G401 (cell line): ENCODE data around the gene PTGES. TPM values are rescaled to one million over a fixed set of nuclear protein-coding genes. Genes with fewer than 3 reads are reported as not detected.
"Not testable (repeated sequence)": the region's sequence is repeated elsewhere in the genome, so short reads cannot be mapped to it uniquely, and the experiment has no call there.

ENCODE experiments used
- DNase-seq: peaks from one replicate; pipeline ENCODE4 v3.0.0-alpha.2; 2015; ENCODE audit warnings: low spot score
- in situ Hi-C: cut with HindIII; loops from 2 replicates; pipeline ENCODE4 v1.10.0; 2016; ENCODE audit warnings: low sequenced_read_pairs, mixed read lengths
- total RNA-seq: library from RNA; depleted of rRNA; stranded (reverse); fragments of >200 nt; shearing (Covaris generic); gene quantifications from 2 replicates; pipeline ENCODE4 v1.2.3, GENCODE V29; 2014

The PTGES gene
- total RNA-seq, 1 experiment from 2014 or later = 4.8 TPM

DNA sequence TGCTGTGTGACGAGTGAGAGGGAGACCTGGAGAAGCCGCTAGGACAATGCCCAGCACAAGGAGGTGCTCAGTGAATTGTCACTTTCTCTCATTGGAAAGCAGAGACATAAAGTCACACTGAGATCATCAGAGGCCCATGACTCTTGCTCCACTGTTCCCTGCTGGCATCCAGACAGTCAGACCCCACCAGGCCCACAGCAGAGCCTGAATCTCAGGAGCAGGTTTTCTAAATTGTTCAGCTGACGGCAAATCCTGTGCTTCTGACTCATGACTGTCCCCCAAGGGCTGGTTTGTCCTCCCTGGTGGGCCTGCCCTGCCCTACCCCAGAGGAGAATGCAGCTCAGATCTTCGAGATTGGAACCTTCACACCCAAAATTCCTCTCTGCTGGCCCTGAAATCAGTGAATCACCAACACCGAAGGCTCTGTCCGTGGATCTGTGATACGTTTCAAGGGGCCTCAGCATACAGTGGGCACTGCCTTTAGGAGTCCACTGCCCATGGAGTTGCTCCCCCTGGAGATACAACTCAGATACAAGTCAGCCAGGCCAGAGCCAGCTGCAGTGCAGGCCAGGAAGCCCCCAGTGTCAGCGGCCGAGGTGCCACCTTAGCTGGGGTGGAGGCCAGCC is 2.7 kb downstream of the PTGES start:
- in situ Hi-C loops = no loop called here
- no peak for DNase-seq

DNA sequence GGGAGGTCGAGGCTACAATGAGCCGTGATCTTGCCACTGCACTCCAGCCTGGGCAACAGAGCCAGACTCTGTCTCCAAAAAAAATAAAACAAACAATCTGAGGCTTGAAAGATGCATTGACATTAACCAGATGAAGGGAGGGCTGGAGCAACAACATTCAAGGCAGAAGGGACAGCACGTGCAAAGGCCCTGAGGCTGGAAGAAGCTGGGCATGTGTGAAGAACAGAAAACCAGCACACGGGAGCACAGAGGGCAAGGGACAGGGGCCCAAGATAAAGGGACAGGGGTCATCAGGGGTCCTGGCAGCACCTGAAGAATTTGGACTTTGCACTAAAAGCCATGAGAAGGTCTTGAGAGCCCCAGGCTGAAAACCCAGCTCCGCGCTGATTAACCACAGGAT is 3.3 kb downstream of the PTGES start:
- DNase-seq = no peak

DNA sequence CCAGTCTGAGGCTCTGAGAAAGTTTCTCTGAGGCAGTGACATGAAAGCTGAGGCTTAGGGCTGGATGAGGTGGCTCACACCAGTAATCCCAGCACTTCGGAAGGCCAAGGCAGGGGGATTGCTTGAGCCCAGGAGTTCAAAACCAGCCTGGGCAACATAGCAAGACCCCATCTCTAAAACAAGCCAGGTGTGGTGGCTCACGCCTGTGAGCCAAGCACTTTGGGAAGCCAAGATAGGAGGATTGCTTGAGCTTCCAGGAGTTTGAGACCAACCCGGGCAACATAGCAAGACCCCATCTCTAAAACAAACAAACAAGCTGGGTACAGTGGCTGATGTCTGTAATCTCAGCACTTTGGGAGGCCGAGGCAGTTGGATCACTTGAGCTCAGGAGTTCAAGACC is 3.8 kb downstream of the PTGES start:
- in situ Hi-C loops, DNase-seq: not testable (repeated sequence)

More for the DNA sequence above, 3.3 kb downstream of the PTGES start:
- in situ Hi-C loops = no loop called here

DNA sequence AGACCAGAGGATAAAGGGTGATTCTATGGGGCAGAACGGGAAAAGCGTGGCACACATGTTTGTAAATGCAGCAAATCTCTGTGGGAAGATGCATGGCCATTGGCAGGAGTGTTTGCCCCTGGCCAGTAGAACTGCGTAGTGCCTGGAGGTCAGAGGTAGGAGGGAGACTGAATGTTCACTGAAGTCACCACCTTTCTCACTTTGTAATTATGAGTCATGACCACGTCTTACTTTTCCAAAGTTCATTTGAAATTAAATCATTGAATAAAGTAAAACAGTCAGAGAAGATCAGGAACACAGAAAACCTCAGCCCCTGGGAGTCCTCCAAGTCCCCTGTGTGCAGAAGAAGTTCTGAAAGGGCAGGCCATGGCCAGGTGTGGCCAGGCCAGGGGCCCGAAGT is 4.6 kb downstream of the PTGES start:
- in situ Hi-C loops = no loop called here
- no peak for DNase-seq

DNA sequence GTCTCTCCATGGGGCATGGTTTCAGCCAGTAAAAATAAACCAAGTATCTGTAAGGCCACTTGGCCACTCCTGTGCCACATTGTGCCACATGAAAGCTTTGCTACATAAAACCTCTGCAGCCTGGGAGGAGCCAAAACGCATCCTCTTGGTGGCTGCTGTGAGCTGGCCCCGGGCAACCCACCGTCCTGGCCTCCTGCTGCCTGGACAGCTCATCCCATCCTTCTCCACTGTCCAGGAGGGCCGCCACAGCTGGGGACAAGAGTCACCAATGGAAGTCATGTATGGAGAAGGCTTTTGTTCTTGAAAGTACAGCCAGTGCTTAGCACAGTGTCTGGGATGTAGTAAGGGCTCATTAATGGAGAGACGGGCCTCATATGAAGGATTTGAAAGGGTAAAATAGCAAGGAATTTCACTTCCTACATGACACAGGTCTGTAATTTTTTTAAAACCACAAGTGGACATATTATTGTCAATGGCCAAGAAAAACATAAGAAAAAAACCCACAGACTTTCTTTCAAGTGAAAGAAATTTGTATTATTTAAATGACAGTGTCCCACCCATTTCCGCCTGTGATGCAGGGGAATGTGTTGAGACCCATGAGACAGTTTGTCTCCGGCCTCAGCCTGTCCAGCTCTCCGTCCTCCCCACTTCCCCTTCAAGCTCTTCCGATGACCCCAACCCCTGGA is 6.6 kb downstream of the PTGES start:
- no peak for DNase-seq
- in situ Hi-C loops = no loop called here

DNA sequence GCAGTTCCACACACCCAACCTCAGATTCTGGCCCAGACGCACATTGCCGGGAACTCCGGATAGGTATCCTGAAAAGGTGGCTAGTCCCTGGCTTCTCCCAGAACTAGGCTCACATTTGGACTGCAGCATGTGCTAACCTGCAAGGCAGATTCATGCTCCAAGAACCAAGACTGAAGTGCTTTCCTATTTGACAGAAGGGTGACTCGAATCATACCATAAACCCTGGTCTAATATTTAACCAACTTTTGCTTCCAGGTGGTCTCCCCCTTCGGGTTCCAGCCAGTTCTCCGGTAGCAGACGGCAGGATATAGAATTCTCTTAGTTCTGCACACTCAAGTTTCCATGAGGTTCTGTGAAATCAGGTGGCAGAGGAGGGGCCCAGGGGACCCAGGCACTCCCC is 7.6 kb downstream of the PTGES start:
- in situ Hi-C loops = no loop called here
- DNase-seq = no peak

DNA sequence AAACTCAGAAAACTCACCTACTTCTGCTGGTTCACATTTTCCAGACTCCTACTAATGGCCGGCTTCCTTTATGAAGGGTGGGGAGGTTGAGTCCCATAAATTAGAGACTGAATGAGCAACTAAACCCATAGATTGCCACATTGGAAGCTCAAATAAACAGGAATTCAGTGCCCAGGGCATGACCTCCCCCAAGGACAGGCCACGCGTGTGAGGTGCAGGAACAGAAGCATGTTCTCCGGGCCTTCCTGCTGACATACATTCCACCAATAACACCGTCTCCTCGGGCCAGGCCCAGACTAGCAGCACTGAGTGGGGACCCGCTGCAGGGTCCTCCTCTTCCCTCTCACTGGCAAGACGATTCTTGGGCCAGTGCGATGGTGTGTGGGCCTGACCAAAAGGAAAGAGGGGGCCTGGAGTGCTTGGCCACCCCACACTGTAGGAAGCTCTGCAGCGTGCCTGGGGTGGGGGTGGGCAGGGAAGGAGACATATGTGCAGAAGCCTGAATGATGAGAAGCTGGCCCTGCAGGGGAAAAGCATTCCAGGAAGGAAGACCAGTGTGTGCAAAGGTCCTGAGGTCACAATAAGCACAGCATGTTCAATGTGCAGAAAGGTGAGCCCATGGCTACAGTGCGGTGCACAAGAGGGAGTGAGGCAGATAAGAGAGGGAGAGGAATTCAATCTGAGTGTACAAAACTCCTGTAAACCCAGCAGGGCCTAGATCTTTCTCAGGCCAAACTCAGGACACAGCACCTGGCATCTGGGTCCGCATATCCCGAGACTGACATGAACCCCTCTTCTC is 12.0 kb downstream of the PTGES start:
- in situ Hi-C loops = no loop called here
- DNase-seq = no peak

DNA sequence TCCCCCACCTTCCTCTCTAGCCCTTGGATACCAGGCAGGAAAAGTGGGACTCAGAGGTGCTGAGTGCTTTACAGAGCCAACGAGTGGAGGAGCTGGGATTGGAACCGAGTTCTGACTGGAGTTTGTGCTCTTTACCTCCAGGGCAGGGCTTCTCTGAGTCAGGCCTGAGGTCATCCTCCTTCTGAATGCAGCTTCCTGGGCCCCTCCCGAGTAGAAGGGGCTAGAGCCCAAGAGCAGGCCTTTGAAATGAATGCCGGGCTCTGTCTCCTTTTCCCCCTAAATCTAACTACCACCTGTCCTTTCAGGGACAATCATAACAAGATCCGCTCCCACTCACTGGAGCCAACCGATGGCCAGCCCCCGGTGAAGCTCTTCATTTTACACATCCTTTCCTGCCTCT is 12.7 kb downstream of the PTGES start:
- no peak for DNase-seq
- in situ Hi-C loops = no loop called here

DNA sequence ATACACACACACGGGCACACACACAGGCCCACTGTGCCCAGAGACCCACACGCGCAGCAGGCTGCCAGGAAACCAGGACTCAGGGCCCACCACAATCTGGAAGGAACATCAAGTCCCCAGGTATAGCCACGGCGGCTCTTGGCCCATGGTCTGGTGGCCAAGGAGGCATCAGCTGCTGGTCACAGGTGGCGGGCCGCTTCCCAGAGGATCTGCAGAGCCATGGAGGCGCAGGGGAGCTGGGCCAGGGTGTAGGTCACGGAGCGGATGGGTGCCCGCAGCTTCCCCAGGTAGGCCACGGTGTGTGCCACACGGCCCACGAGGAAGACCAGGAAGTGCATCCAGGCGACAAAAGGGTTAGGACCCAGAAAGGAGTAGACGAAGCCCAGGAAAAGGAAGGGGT is 13.4 kb downstream of the PTGES start:
- no peak for DNase-seq
- in situ Hi-C loops = no loop called here

DNA sequence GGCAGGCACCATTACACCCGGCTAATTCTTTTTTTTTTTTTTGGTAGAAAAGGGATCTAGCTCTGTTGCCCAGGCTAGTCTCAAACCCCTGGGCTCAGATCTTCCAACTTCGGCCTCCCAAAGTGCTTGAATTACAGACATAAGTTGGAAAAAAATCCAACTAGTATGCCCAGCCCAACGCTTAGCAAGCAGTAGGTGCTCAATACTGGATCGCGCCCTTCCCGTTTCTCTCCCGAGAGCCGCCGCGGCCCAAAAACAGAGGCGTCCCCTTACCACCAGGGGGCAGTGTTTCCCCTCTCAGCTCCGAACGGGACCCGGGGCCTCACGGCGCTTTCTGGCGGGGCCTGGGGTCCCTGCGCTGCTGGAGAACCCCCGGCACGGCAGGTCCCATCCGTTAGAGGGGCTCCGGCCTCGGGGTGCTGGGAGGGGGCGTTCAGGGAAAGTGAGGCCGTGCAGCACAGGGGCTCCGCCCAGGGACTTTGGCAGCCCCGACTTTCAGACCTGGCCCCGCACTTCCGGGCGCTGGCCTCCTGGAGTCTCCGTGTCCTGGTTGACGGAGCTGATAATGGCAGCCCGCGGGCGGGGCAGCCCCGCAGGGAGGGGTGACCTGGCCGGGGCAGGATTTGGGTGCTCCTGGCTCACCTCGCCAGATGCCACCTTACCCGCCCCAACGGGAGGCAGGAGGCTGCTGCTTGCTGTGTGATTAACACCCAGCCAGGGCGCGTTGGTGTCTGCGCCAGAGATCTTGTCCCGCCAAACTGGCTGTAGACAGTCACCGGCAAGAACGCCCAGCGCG is 15.2 kb downstream of the PTGES start:
- peak; percentile 81 for DNase-seq
- in situ Hi-C loops = no loop called here

DNA sequence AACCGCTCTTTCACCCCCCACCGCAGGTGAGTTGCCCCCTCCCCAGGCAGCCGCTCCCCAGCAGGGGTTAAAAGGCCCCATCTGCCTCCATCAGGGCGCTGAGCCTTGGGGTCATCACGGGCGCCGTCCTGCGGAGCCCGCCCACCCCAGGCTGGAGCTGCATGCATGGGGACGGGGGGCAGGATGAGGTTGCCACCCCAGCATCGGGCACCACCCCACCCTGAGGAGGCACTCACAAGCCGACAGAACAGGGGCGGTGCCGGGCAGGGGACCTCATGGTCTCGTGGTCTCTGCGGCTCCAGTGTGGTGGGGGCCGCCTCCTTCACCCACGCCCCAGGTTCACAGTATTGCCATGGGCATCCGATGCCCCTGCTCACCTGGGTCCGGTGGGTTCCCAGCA is 16.5 kb downstream of the PTGES start:
- in situ Hi-C loops = no loop called here
- DNase-seq = no peak

DNA sequence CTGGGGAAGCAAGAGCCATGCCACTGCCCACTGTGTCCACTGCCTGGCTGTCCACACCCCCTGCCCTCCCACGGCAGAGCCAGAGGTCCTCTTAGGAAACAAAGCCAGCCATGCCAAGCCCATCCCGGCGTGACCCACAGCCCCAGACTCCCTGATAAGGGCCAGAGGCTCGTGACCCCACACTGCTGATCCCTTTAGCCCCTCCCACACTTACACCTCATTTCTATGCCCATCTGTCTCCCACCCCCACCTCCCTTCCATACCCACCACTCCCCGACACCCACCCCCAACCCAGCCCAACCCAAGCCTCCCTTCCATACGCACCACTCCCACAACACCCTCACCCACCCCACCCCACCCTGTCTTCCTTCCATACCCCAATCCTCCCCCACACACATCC is 17.3 kb downstream of the PTGES start:
- in situ Hi-C loops = no loop called here
- no peak for DNase-seq

DNA sequence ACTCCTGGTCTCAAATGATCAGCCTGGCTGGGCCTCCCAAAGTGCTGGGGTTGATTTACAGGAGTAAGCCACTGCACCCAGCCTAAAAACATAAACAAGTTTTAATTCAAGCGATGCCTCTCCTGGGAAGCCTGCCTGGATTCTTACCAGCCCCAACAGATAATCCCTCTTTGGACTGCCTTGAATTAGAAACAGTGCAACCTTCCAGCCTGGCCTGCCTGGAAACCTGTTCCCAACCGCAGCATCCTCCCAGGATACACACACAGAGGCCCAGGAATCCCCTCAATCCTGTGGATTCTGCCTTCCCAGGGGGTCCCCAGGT is 19.2 kb downstream of the PTGES start:
- in situ Hi-C loops = no loop called here
- DNase-seq = no peak

DNA sequence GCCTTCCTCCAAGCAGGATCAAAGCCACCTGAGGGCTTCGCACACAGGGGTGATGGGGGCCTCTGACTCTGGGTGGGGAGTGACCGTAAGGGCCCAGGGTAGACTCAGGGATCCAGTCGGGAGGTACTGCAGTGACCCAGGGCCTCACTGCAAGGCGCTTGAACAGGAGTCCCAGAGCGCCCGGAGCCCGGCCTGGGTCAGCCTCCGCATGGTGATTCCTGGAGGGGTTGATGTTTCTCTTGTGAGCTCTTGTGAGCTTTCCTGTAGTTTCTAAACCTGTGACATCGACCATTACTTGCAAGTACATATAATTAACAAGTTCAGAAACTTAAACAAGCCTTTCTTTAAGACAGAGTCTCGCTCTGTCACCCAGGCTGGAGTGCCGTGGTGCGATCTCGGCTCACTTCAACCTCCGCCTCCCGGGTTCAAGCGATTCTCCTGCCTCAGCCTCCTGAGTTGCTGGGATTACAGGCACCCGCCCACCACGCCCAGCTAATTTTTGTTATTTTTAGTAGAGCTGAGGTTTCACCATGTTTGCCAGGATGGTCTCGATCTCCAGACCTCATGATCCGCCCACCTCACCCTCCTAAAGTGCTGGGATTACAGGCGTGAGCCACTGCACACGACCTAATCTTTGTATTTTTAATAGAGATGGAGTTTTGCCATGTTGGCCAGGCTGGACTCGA is 19.8 kb downstream of the PTGES start:
- DNase-seq = no peak
- in situ Hi-C loops = no loop called here

DNA sequence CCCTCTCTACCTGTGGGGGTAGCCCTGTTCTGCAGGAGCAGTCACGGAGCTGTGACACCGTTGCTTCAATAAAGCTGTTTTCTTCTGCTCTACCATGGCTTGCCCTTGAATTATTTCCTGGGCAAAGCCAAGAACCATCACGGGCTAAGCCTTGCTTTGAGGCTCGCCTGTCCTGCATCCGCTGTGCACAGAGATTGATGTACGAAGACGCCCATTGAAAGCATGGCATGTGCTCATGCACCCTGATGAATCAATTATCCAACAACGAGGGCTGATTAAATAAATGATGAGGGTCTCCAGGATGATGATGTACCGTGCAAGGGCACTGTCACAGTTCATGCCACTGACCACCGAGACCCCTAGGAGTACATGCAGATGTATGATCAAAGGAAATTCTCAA is 20.7 kb downstream of the PTGES start:
- DNase-seq = no peak
- in situ Hi-C loops = no loop called here

DNA sequence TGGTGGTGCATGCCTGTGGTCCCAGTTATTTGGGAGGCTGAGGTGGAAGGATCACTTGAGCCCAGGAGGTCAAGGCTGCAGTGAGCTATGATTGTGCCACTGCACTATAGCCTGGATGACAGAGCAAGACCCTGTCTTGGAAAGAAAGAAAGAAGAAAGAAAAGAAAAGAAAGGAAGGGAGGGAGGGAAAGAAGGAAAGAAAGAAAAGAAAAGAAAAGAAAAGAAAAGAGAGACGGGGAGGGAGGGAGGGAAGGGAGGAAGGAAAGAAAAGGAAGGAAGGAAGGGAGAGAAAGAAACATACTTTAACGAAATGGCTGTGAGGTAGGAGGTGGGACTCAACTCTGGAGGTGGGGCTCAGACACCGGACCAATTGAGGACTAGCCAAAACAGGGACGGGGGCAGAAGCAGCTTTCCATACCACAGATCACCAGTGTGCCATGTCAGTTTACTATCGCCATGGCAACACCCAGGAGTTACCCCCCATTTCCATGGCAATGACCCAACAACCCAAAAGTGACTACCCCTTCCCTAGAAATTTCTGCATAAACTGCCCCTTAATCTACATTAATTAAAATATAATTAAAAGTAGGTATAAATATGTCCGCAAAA is 21.3 kb downstream of the PTGES start:
- in situ Hi-C loops = no loop called here
- DNase-seq = no peak

DNA sequence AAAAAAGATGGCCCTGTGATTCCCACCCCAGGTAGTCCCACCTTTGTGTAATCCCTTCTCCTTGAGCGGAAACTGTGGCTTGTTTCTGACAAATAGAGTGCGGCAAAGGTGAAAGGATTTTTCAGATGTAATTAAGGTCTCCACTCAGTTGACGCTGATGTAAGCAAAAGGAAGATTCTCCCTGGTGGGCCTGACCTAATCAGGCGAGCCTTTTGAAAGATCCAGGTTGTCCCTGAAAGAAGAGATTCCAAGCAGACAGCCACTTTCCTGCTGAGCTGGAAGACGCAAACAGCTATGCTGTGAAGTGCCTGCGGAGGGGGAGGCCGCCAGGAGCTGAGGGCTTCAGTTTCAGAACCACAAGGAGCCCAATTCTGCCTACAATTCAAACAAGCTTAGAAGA is 24.1 kb downstream of the PTGES start:
- DNase-seq = no peak
- in situ Hi-C loops = loop anchor here (5.0 kb wide), 1 partner anchor 49 kb away; no protein-coding TSS in a partner anchor

DNA sequence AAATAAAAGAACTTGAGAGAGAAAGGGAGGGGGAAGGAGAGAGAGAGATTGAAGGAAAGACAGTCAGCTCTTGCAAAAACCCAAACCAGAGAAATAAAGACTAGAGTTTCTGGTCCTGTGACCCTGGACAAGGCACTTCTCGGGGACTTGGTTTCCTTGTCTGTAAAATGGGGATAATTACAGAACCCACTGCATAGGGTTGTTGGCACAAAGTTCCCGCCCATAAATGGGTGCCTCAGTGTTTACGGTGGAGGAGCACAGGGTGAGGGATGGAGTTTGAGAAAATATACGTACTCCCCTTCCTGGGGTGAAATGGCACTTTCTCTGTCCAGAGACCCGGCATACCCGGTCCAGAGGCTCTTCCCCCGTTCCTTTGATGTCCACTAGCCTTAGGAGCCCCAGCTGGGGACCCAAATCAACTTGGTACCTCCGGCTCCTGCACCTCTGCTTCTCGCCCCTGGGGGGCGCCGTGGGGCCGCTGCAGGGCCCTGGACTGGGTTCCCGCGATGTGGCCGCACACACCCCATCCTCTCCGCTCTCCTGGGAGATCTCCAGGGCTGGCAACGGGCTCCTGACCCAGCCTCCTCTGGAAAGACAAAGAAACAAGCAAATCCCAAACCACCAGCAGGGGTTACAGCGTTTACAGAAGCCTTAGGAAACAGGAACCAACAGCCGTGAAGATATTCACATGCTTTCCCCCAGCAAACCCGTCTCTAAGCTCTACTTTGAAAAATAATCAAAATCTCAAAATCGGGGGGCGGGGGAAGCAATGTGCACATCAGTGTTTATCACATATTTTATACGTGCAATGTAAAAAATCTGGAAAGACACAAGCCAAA is 26.3 kb downstream of the PTGES start:
- in situ Hi-C loops = loop anchor here (5.0 kb wide), 1 partner anchor 51 kb away; no protein-coding TSS in a partner anchor
- peak; percentile 44 for DNase-seq
